GF-D8 (cell line): ENCODE results near the gene TMEM271.
"Not testable (repeated sequence)": the region's sequence is repeated elsewhere in the genome, so short reads cannot be mapped to it uniquely, and the experiment has no call there.

ENCODE experiments used
- DNase-seq: peaks from one replicate; lab custom pipeline; 2025; lab: John Stamatoyannopoulos, UW

TMEM271 gene

GRCh38 chr4:610411-611261 lies 34.5 kb upstream of the TMEM271 start:
- no peak for DNase-seq

GRCh38 chr4:609400-610050 lies 33.4 kb upstream of the TMEM271 start:
- no peak for DNase-seq

GRCh38 chr4:608236-608635 lies 32.1 kb upstream of the TMEM271 start:
- DNase-seq: no peak

- no peak for DNase-seq
Measured at GRCh38 chr4:605702-606425, 29.8 kb upstream of the TMEM271 start.

- no peak for DNase-seq
Measured at GRCh38 chr4:604131-604530, 28.0 kb upstream of the TMEM271 start.

- no peak for DNase-seq
Measured at GRCh38 chr4:602559-602942, 26.5 kb upstream of the TMEM271 start.

- DNase-seq: no peak
Measured at GRCh38 chr4:601612-602558, 25.8 kb upstream of the TMEM271 start.

GRCh38 chr4:600850-601515 lies 24.9 kb upstream of the TMEM271 start:
- DNase-seq: no peak

GRCh38 chr4:600166-600565 lies 24.1 kb upstream of the TMEM271 start:
- DNase-seq: no peak

GRCh38 chr4:598925-599324 lies 22.8 kb upstream of the TMEM271 start:
- DNase-seq: no peak

GRCh38 chr4:592825-593520 lies 16.9 kb upstream of the TMEM271 start:
- DNase-seq: no peak

- DNase-seq: not testable (repeated sequence)
Measured at GRCh38 chr4:592178-592577, 16.1 kb upstream of the TMEM271 start.

GRCh38 chr4:590313-590841 lies 14.3 kb upstream of the TMEM271 start:
- no peak for DNase-seq

GRCh38 chr4:589219-589963 lies 13.3 kb upstream of the TMEM271 start:
- DNase-seq: no peak

- no peak for DNase-seq
Measured at GRCh38 chr4:588351-588849, 12.3 kb upstream of the TMEM271 start.

- no peak for DNase-seq
Measured at GRCh38 chr4:587671-588350, 11.7 kb upstream of the TMEM271 start.

- DNase-seq: no peak
Measured at GRCh38 chr4:583820-584219, 7.7 kb upstream of the TMEM271 start.

- no peak for DNase-seq
Measured at GRCh38 chr4:581753-582361, 5.8 kb upstream of the TMEM271 start.
